SKM-1 (cell line): ENCODE data around the gene FNDC5.
A peak's percentile ranks its signal among the peaks of the same experiment; 100 is the strongest.

Source experiments
- DNase-seq: peaks from one replicate; lab custom pipeline; 2025; ENCODE audit not compliant: unreplicated experiment; lab: John Stamatoyannopoulos, UW

The FNDC5 gene

GRCh38 chr1:32817159-32817814 lies 53.4 kb downstream of the FNDC5 start, which contains the start of the genes S100PBP and YARS1:
S100PBP (plus strand) TSS chr1:32817653; CDS start chr1:32826100, 8,447 bp downstream.
YARS1 (minus strand) TSS chr1:32817358; CDS start chr1:32817244, 114 bp downstream.
- peak; percentile 95 for DNase-seq

DNA sequence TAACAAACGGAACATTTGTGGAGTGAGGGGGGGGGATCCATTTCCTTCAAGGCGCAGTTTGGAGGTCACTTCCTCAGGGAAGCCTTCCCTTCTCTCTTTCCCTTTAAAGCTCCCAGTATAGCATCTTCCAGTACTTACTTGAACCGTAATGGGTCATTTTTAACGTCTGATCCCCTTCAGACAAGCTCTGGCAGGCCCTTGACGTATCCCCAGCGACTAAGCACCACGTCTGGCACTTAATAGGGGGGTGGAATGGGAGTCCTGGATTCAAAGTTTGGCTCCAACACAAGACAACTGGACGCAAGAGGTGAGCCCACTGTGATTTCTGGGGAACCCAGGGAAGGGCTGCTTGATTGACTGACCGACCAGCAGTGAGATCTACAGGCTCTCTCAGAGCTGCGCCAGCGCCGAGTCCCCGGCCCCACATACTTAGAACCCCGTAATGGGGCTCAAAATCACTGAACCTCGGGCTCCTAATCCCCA lies 54.0 kb downstream of the FNDC5 start:
- DNase-seq, result no peak

DNA sequence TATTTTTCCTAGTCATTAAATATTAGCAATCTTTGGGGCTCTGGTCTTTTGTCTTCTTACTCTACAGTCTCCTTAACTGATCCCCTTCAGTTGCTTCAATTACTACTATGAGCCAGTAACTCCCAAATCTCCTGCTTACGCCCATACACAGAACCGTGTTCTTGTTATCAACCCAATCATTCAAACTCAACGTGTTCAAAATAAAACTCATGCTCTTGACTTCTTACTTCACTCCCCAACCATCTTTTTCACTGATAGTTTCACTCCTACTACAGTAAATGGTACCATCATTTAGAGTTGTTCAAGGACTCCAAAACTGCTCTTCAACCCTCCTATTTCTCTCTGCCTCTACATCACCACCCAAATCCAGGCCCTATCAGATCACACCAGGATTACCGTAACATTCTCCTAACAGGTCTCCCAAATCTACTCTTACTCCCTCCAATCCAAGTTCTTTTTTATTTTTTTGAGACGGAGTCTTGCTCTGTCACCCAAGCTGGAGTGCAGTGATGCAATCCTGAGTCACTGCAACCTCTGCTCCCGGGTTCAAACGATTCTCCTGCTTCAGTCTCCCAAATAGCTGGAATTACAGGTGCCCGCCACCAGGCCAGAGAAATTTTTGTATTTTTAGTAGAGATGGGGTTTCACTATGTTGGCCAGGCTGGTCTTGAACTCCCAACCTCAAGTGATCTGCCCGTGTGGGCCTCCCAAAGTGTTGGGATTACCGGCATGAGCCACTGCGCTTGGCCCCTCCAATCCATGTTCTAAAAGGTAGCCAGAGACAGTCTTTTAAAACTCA lies 56.6 kb downstream of the FNDC5 start:
- no peak for DNase-seq
